Stimulated activated CD8-positive, alpha-beta memory T cell treated with anti-CD3 and anti-CD28 coated beads, Interleukin-15, amount 100 ng/mL, for 48 hours (primary cell): Measurements from ENCODE around the gene NSFL1C.

ENCODE experiments used
- DNase-seq, 2 donors: peaks; one replicate each; pipeline ENCODE4 v3.0.0-alpha.2; 2020; ENCODE audit warnings: low read depth in 2 of 2

Gene NSFL1C

DNA sequence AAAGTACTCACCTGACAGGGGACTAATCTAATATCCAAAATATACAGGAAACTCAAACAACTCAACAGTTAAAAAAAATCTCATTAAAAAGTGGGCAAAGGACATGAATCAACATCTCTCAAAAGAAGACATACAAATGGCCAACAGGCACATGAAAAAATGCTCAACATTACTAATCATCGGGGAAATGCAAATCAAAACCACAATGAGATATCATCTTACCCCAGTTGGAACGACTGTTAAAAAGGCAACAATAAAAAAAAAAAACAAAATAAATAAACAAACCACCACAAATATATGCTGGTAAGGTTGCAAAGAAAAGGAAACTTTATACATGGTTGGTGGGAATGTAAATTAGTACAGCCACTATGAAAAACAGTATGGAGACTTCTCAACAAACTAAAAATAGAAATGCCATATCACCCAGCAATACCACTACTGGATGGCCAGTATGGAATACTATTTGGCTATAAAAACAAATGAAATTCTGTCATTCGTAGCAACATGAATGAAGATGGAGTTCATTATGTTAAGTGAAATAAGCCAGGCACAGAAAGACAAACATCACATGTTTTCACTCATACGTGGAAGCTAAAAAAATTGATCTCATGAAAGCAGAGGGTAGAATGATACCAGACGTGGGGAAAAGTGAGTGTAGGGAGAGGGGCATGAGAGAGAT lies 17.9 kb upstream of the NSFL1C start:
- no peak for DNase-seq

GRCh38 chr20:1479831-1480595 lies 13.4 kb upstream of the NSFL1C start:
- DNase-seq: no peak

DNA sequence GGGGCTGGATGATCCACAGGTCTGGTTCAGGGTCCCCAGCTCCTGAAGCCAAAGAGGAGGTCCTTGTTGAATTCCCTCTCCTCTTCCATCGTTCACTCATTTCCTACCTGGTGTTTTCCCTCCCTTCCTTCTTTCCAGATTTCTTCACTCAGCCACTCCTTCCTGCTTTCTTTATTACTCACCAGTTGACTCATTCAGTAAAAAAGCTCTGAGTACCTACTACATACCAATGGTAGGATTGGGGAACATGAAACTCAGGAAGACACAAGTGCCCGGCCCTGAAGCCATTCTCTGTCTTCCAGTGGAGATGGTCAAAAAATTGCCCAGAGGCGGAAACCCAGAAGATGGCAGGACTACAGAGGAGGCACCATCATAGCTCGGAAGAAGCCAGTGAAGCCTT lies 11.9 kb upstream of the NSFL1C start:
- no peak for DNase-seq

DNA sequence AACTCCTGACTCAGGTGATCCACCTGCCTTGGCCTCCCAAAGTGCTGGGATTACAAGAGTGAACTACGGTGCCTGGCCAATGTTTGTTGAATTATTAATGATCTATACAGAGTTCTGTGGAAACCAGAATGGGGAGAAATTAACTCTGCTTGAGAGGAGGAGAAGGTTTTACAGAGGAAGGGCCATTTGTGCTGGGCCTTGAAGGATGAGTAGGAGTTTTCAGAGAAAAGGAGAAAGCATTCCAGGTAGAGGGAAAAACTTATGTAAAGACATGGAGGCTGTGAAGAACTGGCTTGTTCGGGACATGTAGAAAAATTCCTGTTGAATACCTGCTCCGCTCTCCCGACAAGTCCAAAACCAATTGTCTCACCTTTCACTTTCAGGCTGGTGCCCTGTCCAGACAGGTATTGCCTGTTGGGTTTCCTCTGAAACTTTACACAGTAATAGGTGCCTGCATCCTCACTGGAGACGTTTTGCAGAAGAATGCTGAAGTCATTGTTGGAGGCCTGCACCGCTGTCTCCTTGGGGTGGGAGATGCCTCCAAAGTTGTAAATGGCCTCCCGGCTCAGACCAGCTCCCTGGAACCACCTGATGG lies 11.3 kb upstream of the NSFL1C start:
- DNase-seq: no peak

GRCh38 chr20:1474817-1475603 lies 8.4 kb upstream of the NSFL1C start:
- no peak for DNase-seq

DNA sequence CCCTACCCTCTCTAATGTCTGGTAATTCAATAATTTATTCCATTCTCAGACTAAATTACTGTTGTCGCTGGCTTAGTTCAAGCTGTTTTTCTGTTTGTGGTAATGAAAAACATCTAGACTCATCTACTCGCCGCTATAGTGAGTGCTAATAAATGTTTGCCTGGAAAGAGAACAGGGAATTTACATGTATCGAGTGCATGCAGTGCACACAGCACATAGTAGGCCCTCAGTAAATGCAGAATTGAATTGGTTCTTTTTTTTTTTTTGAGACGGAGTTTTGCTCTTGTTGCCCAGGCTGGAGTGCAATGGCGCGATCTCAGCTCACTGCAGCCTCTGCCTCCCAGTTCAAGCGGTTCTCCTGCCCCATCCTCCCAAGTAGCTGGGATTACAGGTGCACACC lies 7.7 kb upstream of the NSFL1C start:
- no peak for DNase-seq

DNA sequence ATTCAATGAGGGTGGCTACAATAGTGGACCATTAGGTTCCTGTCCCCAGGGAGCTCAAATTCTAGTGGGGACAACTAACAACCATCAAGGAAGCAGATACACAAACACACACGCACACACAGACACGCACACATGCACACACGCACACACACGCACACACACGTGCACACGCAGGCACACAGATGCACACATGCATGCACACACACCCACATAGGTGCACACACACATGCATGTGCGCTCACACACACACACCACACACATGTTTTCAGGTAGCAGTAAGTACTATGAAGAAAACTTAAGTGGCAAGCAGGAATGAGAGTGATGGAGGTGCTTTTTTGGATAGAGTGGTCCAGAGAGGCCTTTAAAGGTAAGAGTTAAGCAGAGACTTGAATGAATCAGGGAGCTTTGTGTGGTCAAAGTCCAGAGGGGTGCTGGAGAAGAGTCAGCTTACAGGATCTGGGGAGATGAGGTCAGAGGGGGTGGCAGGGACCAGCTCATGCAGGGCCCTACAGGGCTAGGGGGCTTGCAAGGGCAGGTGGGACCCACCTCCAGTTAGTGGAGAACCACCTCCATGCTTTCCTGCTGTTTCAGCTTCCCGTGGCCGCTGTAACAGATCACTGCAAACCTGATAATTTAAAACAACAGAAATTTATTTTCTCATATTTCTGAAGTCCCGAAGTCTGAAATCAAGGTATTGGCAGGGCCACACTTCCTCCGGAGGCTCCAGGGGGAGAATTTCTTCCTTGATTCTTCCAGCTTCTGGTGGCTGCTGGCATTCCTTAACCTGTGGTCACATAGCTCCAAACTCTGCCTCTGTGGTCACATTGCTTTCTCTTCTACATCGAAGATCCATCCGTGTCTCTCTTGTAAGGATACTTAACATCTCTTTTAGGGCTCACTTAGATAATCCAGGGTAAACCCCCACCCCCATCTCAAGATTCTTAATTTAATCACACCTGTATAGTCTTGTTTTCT lies 6.9 kb upstream of the NSFL1C start:
- DNase-seq: no peak

- no peak for DNase-seq
These were observed 6.1 kb upstream of the NSFL1C start for GRCh38 chr20:1472556-1473245.

DNA sequence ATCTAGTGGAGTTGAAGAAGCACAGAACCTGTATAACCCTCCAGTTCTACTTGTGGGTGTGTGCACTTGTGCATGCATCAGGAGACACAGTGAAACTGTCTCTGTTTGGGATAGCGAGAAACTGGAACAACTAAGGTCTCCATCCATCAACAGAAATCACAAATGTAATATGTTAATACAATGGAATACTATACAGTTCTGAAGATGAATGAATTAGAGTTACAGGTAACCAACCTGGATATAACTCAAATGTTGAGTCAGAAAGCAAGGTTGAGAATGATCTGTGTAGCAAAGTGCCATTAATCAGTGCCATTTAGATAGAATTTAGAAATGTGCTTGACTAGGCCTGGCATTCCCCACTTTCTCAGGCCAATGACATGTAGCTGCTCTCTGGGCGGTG lies 4.6 kb upstream of the NSFL1C start:
- no peak for DNase-seq

GRCh38 chr20:1469925-1470571 lies 3.4 kb upstream of the NSFL1C start:
- DNase-seq: no peak

DNA sequence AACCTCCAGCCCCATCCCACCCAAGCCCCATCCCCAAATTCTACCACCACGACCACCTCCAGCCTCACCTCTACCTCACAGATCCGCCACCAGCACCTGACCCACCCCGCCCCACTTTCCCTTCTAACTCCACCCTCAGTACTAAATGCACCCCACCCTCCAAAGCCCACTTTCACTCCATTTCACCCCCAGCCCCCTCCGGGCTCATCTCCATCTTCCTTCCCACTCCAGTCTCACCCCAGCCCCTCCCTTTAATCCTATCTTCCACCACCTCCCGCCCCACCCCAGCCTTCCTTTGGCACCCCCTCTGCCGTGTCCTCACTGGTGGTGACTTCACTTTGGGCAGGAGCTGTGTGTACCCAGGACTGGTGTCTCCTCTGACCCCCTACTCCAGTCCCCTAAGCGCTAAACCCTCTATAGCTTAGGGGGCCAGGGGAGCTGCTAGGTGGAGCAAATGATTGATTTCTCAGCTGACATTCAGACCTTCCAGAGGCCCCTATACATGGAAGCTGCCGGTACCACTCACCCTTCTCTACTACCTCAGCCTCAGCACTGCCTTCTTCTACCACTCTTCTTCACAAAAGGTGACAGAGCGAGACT lies 2.8 kb upstream of the NSFL1C start:
- DNase-seq: no peak

DNA sequence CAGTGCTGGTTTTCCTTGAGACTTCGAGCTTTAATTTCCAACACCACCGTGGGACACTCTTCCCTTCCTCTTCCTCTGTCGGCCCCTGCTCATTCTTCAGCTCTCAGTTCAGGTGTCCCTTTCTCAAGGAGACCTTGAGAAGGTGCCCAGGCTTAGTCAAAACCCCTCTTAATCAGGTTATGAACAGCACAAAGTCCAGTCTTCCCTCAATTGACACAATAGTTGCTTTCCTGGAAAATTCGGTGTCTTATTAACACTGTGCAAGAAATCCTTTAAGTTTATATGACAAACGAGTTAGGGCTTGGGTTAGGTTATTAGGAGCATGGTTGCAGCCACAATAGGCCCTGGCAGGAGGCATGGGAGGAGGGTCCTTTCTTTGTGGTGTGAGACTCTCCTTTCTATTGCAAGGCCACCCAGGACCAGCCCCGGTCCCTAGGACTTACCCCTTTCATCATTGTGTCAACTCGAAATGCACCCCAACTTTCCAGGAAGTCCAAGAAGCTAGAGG lies 1.5 kb upstream of the NSFL1C start:
- no peak for DNase-seq

GRCh38 chr20:1467355-1468116 lies 887 bp upstream of the NSFL1C start:
- DNase-seq: no peak

GRCh38 chr20:1467082-1467354 lies 369 bp upstream of the NSFL1C start:
- no peak for DNase-seq

DNA sequence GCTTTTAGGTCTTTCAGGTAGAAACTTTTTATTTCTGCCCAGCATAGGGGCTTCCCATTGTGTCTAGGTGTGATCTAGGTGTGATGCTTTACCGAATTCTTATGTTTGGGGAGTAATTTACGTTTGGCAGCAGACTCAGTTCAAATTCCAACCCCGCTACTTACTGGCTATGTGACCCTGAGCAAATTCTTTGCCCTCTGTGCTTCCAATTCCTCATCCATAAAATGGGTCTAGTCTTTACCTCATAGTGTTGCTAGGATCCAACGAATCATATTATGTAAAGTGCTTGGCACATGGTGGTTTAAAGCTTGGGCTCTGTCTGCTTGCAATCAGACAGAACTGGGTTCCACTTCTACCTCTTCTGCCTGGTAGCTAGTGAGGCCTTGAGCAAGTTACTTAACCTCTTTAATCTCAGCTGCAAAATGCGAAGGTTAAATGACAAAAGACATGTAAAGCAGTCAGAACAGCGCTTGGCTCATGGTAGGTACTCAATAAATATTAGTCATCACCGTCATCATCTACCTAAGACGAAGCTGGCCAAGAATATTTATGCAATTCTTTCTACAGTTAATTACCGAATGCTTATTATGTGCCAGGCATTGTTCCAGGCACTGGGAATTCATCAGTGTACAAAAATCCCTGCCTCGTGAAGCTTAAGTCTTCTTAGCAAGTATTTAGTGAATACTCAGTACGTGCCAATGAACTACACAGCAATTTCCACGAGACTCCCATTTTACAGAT lies 1.0 kb downstream of the NSFL1C start:
- no peak for DNase-seq

DNA sequence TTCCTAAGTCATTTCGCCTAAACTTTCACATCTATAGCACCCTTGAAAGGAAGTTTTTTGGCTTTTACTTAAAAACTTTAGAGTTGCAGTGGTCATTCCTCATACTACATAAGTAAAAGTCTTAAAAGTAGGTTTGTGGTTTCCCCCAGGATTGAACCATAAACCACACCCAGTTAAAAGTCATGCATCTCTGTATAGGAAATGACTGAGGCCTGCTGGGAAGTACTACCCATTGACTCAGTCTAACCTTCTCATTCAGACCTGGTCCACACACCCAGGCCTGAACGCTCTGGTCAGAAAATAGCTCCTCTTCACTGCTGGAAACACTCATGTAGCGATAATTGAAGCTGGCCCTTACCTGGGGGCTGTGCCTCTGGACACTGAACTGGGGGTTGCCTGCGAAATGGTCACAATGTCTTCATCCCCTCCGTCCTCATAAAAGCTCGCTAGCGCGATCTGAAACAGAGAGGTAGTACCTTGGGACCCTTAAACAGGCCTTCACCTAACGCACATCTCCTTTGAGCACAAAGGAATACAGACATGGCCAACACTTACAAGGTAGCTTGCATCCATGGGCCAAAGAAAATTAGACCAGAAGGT lies 2.6 kb downstream of the NSFL1C start:
- DNase-seq: no peak

- no peak for DNase-seq
These were observed 3.8 kb downstream of the NSFL1C start for GRCh38 chr20:1462834-1463233.

- no peak for DNase-seq
These were observed 4.6 kb downstream of the NSFL1C start for GRCh38 chr20:1462001-1462400.
